BLaER1 (cell line): ENCODE measurements around the gene FHIP2A.
"Not testable (repeated sequence)": the region's sequence is repeated elsewhere in the genome, so short reads cannot be mapped to it uniquely, and the experiment has no call there.

Experiments
- H3K27ac ChIP-seq: shearing (Covaris generic); formaldehyde crosslinking; 2 replicates; pipeline ENCODE4 v1.8.1; 2022
- H3K27me3 ChIP-seq: shearing (Covaris generic); formaldehyde crosslinking; 2 replicates; pipeline ENCODE4 v1.8.1; 2022
- H3K36me3 ChIP-seq: shearing (Covaris generic); formaldehyde crosslinking; 2 replicates; pipeline ENCODE4 v1.8.1; 2022
- H3K4me1 ChIP-seq: shearing (Covaris generic); formaldehyde crosslinking; 2 replicates; pipeline ENCODE4 v1.8.1; 2022
- H3K4me2 ChIP-seq: shearing (Covaris generic); formaldehyde crosslinking; 2 replicates; pipeline ENCODE4 v1.8.1; 2022
- H3K4me3 ChIP-seq: shearing (Covaris generic); formaldehyde crosslinking; 2 replicates; pipeline ENCODE4 v1.8.1; 2022
- H3K9ac ChIP-seq: shearing (Covaris generic); formaldehyde crosslinking; 2 replicates; pipeline ENCODE4 v1.8.1; 2022
- H3K9me3 ChIP-seq: shearing (Covaris generic); formaldehyde crosslinking; 2 replicates; pipeline ENCODE4 v1.8.1; 2022
- H4K20me1 ChIP-seq: shearing (Covaris generic); formaldehyde crosslinking; 2 replicates; pipeline ENCODE4 v1.8.1; 2022
- Cebpa-rat ChIP-seq: shearing (Covaris generic); IDR thresholded peaks from 2 replicates; pipeline ENCODE4 v1.8.1; 2022

Gene FHIP2A

GRCh38 chr10:114821293-114821914 lies at the start of gene FHIP2A:
FHIP2A (plus strand) TSS chr10:114821780; CDS start chr10:114822079, 299 bp downstream.
- no peak for TF ChIP-seq Cebpa-rat
- Histone ChIP-seq H3K27ac (peak within 1 kb of the TSS; percentile 98), H3K4me2 (peak within 1 kb of the TSS; percentile 82), H3K27me3 (no peaks in the 10 kb centered on the region), H3K9ac (peak within 1 kb of the TSS; percentile 99), H3K4me1 (peaks cover 19% of the 10 kb centered on the region), H3K4me3 (peak within 1 kb of the TSS; percentile 95), H3K36me3 (peaks cover 14% of the 10 kb centered on the region; the same call in 1 of the 2 replicates), H4K20me1 (peaks cover 37% of the 10 kb centered on the region), H3K9me3 (no peaks in the 10 kb centered on the region)

DNA sequence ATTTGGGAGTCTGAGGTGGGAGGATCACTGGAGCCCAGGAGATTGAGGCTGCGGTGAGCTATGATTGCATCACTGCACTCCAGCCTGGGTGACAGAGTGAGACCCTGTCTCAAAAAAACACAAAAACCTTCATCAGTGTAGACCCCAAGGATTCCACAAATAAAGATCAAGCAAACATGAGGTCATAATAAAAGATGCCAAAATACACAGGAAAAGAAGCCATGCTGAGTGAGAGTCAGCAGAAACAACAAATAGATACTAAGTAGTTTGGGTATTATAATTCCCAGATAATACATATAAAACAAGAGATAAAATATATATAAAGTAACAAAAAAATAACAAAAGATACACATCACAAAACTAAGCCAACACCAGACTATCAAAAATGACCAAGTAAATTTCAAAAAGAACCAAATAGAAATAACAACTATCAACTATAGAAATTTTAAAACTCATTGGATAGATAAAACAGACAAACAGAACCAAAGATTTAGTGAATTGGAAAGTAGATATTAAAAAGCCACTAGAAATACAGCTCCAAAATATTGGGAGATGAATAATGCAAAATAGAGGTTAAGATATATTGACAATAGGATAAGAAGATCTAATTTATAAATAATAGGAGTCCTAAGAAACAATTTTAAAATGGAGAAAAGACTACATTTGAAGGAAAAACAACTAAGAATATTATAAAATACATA lies 48.9 kb upstream of the FHIP2A start:
- no peak for TF ChIP-seq Cebpa-rat
- no peaks in the 10 kb centered on the region for H3K9me3 ChIP-seq
- 0 out of 2 replicates have a peak, but pooled peaks cover under 1% of the 10 kb centered on the region for H4K20me1 ChIP-seq

DNA sequence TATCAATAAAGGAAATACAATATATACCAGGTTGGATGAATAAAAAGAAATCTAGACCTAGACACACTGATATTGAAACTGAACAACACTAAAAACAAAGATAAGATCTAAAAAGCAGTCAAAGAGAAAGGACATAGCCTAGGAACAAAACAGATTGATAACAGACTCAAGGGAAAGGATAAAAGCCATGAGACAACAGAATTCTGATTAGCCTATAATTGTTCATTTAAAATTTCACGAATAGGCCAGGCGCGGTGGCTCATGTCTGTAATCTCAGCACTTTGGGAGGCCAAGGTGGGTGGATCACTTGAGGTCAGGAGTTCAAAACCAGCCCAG lies 48.4 kb upstream of the FHIP2A start:
- H4K20me1 ChIP-seq, result no peaks in the 10 kb centered on the region
- peaks cover 24% of the 10 kb centered on the region for H3K27me3 ChIP-seq
- H3K9me3 ChIP-seq, result no peaks in the 10 kb centered on the region
- 0 out of 2 replicates have a peak, but pooled peaks cover 5% of the 10 kb centered on the region for H3K4me1 ChIP-seq
- H3K27ac ChIP-seq, result no peak overlapping the region
- no peak for TF ChIP-seq Cebpa-rat
- H3K4me3 ChIP-seq, result no peak overlapping the region
- H3K4me2 ChIP-seq, result no peak overlapping the region
- H3K36me3 ChIP-seq, result no peaks in the 10 kb centered on the region
- H3K9ac ChIP-seq, result no peak overlapping the region

More for the DNA sequence above, 48.9 kb upstream of the FHIP2A start:
- no peak overlapping the region for H3K27ac ChIP-seq
- no peak overlapping the region for H3K4me2 ChIP-seq
- H3K4me3 ChIP-seq, result no peak overlapping the region
- H3K9ac ChIP-seq, result no peak overlapping the region
- peaks cover 29% of the 10 kb centered on the region for H3K27me3 ChIP-seq
- H3K36me3 ChIP-seq, result no peaks in the 10 kb centered on the region
- H3K4me1 ChIP-seq, result peaks cover 2% of the 10 kb centered on the region; the same call in 1 of the 2 replicates

GRCh38 chr10:114775082-114775481 lies 46.5 kb upstream of the FHIP2A start:
- H3K4me1 ChIP-seq, H4K20me1 ChIP-seq, H3K4me3 ChIP-seq, H3K27ac ChIP-seq, H3K36me3 ChIP-seq, H3K27me3 ChIP-seq, H3K9ac ChIP-seq, H3K4me2 ChIP-seq, H3K9me3 ChIP-seq: not testable (repeated sequence)

GRCh38 chr10:114777415-114777814 lies 44.2 kb upstream of the FHIP2A start:
- H3K4me2 ChIP-seq, result no peak overlapping the region
- H4K20me1 ChIP-seq, result no peaks in the 10 kb centered on the region
- no peaks in the 10 kb centered on the region for H3K27me3 ChIP-seq
- no peak overlapping the region for H3K27ac ChIP-seq
- H3K36me3 ChIP-seq, result no peaks in the 10 kb centered on the region
- no peak for TF ChIP-seq Cebpa-rat
- no peak overlapping the region for H3K9ac ChIP-seq
- H3K4me1 ChIP-seq, result 0 out of 2 replicates have a peak, but pooled peaks cover 5% of the 10 kb centered on the region
- no peaks in the 10 kb centered on the region for H3K9me3 ChIP-seq
- no peak overlapping the region for H3K4me3 ChIP-seq

GRCh38 chr10:114779803-114780576 lies 41.6 kb upstream of the FHIP2A start:
- H3K4me3 ChIP-seq, result no peak overlapping the region
- H3K9ac ChIP-seq, result no peak overlapping the region
- 0 out of 2 replicates have a peak, but pooled peaks cover 5% of the 10 kb centered on the region for H3K4me1 ChIP-seq
- no peaks in the 10 kb centered on the region for H3K36me3 ChIP-seq
- H4K20me1 ChIP-seq, result no peaks in the 10 kb centered on the region
- H3K9me3 ChIP-seq, result no peaks in the 10 kb centered on the region
- H3K4me2 ChIP-seq, result no peak overlapping the region
- no peaks in the 10 kb centered on the region for H3K27me3 ChIP-seq
- TF ChIP-seq Cebpa-rat, result no peak
- no peak overlapping the region for H3K27ac ChIP-seq

- Histone ChIP-seq H3K27me3 (no peaks in the 10 kb centered on the region), H3K9me3 (no peaks in the 10 kb centered on the region), H3K4me2 (no peak overlapping the region), H3K4me1 (0 out of 2 replicates have a peak, but pooled peaks cover 5% of the 10 kb centered on the region), H3K36me3 (no peaks in the 10 kb centered on the region), H4K20me1 (no peaks in the 10 kb centered on the region), H3K4me3 (no peak overlapping the region), H3K27ac (no peak overlapping the region), H3K9ac (no peak overlapping the region)
- no peak for TF ChIP-seq Cebpa-rat
These were observed 40.9 kb upstream of the FHIP2A start for GRCh38 chr10:114780577-114781184.

DNA sequence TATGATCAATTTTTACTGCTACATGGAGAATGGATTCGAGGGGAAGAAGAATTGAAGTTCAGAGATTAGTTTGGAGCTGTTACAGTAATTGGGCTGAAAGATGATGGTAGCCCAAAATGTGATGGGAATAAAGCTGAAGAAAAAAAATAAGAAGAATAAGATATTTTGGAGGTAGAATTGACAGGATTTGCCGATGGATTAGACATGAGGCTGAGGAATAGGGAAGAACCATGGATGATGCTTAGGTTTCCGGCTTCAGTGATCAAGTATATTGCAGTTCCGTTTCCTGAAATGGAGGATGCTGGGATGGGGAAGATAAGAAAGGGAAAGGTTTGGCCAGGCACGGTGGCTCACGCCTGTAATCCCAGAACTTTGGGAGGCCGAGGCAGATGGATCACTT lies 38.9 kb upstream of the FHIP2A start:
- H4K20me1 ChIP-seq, result no peaks in the 10 kb centered on the region
- H3K4me1 ChIP-seq, result 0 out of 2 replicates have a peak, but pooled peaks cover 4% of the 10 kb centered on the region
- no peaks in the 10 kb centered on the region for H3K36me3 ChIP-seq
- H3K9me3 ChIP-seq, result no peaks in the 10 kb centered on the region
- H3K27ac ChIP-seq, result no peak overlapping the region
- H3K27me3 ChIP-seq, result no peaks in the 10 kb centered on the region
- TF ChIP-seq Cebpa-rat, result no peak
- H3K4me2 ChIP-seq, result no peak overlapping the region
- no peak overlapping the region for H3K4me3 ChIP-seq
- H3K9ac ChIP-seq, result no peak overlapping the region

- Histone ChIP-seq H3K4me3 (no peak overlapping the region), H3K4me1 (no peaks in the 10 kb centered on the region), H3K4me2 (no peak overlapping the region), H3K9ac (no peak overlapping the region), H3K27ac (no peak overlapping the region), H3K9me3 (no peaks in the 10 kb centered on the region), H4K20me1 (no peaks in the 10 kb centered on the region), H3K27me3 (no peaks in the 10 kb centered on the region), H3K36me3 (no peaks in the 10 kb centered on the region)
- no peak for TF ChIP-seq Cebpa-rat
These were observed 37.9 kb upstream of the FHIP2A start for GRCh38 chr10:114783686-114784085.

DNA sequence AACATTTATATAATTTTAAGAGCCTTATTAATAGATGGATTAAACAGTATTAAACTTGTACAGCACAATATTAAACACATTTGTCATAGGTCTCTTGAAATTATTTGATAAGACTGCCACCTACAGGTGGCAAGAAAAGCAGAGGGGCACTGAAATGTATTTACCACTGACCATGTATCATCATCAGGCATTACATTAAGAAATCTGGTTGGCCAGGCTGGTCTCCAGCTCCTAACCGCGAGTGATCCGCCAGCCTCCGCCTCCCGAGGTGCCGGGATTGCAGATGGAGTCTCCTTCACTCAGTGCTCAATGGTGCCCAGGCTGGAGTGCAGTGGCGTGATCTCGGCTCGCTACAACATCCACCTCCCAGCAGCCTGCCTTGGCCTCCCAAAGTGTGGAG lies 35.1 kb upstream of the FHIP2A start:
- not testable (repeated sequence) for H3K9ac ChIP-seq, H3K27me3 ChIP-seq, H3K4me3 ChIP-seq, H3K27ac ChIP-seq, H3K4me1 ChIP-seq, H3K9me3 ChIP-seq, H4K20me1 ChIP-seq, H3K4me2 ChIP-seq, H3K36me3 ChIP-seq

DNA sequence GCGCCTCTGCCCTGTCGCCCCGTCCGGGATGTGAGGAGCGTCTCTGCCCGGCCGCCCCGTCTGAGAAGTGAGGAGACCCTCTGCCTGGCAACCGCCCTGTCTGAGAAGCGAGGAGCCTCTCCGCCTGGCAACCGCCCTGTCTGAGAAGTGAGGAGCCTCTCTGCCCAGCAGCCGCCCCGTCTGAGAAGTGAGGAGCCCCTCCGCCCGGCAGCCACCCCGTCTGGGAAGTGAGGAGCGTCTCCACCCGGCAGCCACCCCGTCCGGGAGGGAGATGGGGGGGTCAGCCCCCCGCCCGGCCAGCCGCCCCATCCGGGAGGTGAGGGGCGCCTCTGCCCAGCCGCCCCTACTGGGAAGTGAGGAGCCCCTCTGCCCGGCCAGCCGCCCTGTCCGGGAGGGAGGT lies 34.4 kb upstream of the FHIP2A start:
- H3K9me3 ChIP-seq, H3K4me3 ChIP-seq: not testable (repeated sequence)

More for the DNA sequence above, 34.4 kb upstream of the FHIP2A start:
- not testable (repeated sequence) for H3K36me3 ChIP-seq, H3K4me1 ChIP-seq, H3K27me3 ChIP-seq, H3K4me2 ChIP-seq, H3K27ac ChIP-seq, H4K20me1 ChIP-seq, H3K9ac ChIP-seq
